Lower leg skin (tissue), 4 donors: Measurements from ENCODE around the gene FAM163A. TPM values are rescaled to one million over a fixed set of nuclear protein-coding genes. Genes with fewer than 3 reads are reported as not detected.

Experiments used
- DNase-seq, 2 donors: peaks; one replicate each; pipeline ENCODE4 v3.0.0-alpha.2; 2019; ENCODE audit warnings: low spot score in 2 of 2
- H3K4me3 ChIP-seq: fragments of 200-600 bp; sonication (generic); 2 replicates; pipeline ENCODE4 v1.5.1; 2017; ENCODE audit warnings: mild to moderate bottlenecking, low read depth; ENCODE audit not compliant: poor library complexity, severe bottlenecking
- CTCF ChIP-seq, 3 donors: fragments of 450-650 bp; IDR thresholded peaks; one replicate each; pipeline ENCODE4 v1.5.1; 2016; ENCODE audit warnings: antibody characterized with exemption in 3 of 3, mild to moderate bottlenecking in 3 of 3, moderate library complexity in 2 of 3
- POLR2A ChIP-seq, 2 donors: fragments of 450-650 bp; IDR thresholded peaks; one replicate each; pipeline ENCODE4 v1.6.1; 2016 to 2017; ENCODE audit warnings: antibody characterized with exemption in 2 of 2, mild to moderate bottlenecking in 1 of 2, moderate library complexity in 1 of 2
- WGBS, 2 donors: methylation state at CpG; one replicate each; pipeline ENCODE4 v1.1.5; 2018; 5-methylcytosine and 5-hydroxymethylcytosine counted together
- intact Hi-C: fragments of 100-400 bp; cut with DNase I; formaldehyde crosslinking; loops from one replicate; pipeline ENCODE4 v1.15.0; 2023; ENCODE audit warnings: low total_unique reads
- total RNA-seq, 4 donors: library from RNA; depleted of rRNA; stranded (reverse); fragments of >200 nt; gene quantifications; one replicate each; pipeline ENCODE4 v1.1.0, GENCODE V29; 2016

The FAM163A gene
- total RNA-seq, 4 donors from 2014 or later: not detected

- H3K4me3 ChIP-seq: no peak overlapping the region
- WGBS, 2 donors: 44 to 45% methylated on average over 2 of the region's 2 CpGs
- DNase-seq: no peak
- no peak for TF ChIP-seq CTCF (IDR thresholded peaks at IDR 0.05)
- no peak for TF ChIP-seq POLR2A (IDR thresholded peaks at IDR 0.05)
- intact Hi-C loops: no loop called here
These were observed 42.6 kb downstream of the FAM163A start for GRCh38 chr1:179785728-179786127.

- WGBS, 2 donors: 77 to 79% methylated on average over 13 of the region's 13 CpGs
- H3K4me3 ChIP-seq: no peak overlapping the region
- intact Hi-C loops: no loop called here
- TF ChIP-seq POLR2A (IDR thresholded peaks at IDR 0.05) (no peak), CTCF (IDR thresholded peaks at IDR 0.05) (no peak)
- no peak for DNase-seq
These were observed 44.0 kb downstream of the FAM163A start for GRCh38 chr1:179786815-179787685.

- DNase-seq: no peak
- TF ChIP-seq CTCF (IDR thresholded peaks at IDR 0.05): no peak
- no peak for TF ChIP-seq POLR2A (IDR thresholded peaks at IDR 0.05)
- WGBS, 2 donors: 61 to 71% methylated on average over 6 of the region's 6 CpGs
- no peak overlapping the region for H3K4me3 ChIP-seq
- intact Hi-C loops: no loop called here
These were observed 45.2 kb downstream of the FAM163A start for GRCh38 chr1:179788259-179788658.

- no peak overlapping the region for H3K4me3 ChIP-seq
- intact Hi-C loops: no loop called here
- TF ChIP-seq POLR2A (IDR thresholded peaks at IDR 0.05) (no peak), CTCF (IDR thresholded peaks at IDR 0.05) (no peak)
- DNase-seq: no peak
- 69 to 77% methylated on average over 4 of the region's 4 CpGs for WGBS, 2 donors
These were observed 50.2 kb downstream of the FAM163A start for GRCh38 chr1:179793281-179793680.

GRCh38 chr1:179794146-179794545, 51.1 kb downstream of the FAM163A start:
- DNase-seq: no peak
- intact Hi-C loops: no loop called here
- TF ChIP-seq POLR2A (IDR thresholded peaks at IDR 0.05) (no peak), CTCF (IDR thresholded peaks at IDR 0.05) (no peak)
- H3K4me3 ChIP-seq: no peak overlapping the region
- 96 to 97% methylated on average over 1 of the region's 1 CpG for WGBS, 2 donors
